IPS-20b (cell line): ENCODE results near the gene OR2F2.

ENCODE experiments used
- H3K27ac ChIP-seq: one replicate; pipeline ENCODE4 v1.5.1; 2013; ENCODE audit warnings: low read length
- H3K27me3 ChIP-seq: 2 replicates; pipeline ENCODE4 v1.6.1; 2013; ENCODE audit warnings: mild to moderate bottlenecking, low read length, inconsistent platforms; ENCODE audit not compliant: insufficient read depth
- H3K36me3 ChIP-seq: 2 replicates; pipeline ENCODE4 v1.6.1; 2013; ENCODE audit warnings: low read depth, mild to moderate bottlenecking, inconsistent platforms, low read length, moderate library complexity; ENCODE audit not compliant: insufficient read depth
- H3K4me1 ChIP-seq: 2 replicates; pipeline ENCODE4 v1.6.1; 2013; ENCODE audit warnings: mild to moderate bottlenecking, control low read depth, inconsistent platforms, low read length, moderate library complexity; ENCODE audit not compliant: insufficient read depth
- H3K4me3 ChIP-seq: 2 replicates; pipeline ENCODE4 v1.5.1; 2013; ENCODE audit warnings: mild to moderate bottlenecking, low read length, inconsistent platforms
- H3K9ac ChIP-seq: 2 replicates; pipeline ENCODE4 v1.6.1; 2013; ENCODE audit warnings: low read depth, mild to moderate bottlenecking, inconsistent platforms, low read length, moderate library complexity
- H3K9me3 ChIP-seq: 2 replicates; pipeline ENCODE4 v1.6.1; 2013; ENCODE audit warnings: mild to moderate bottlenecking, low read depth, low read length, inconsistent platforms; ENCODE audit not compliant: insufficient read depth

The OR2F2 gene

GRCh38 chr7:143929224-143929920 lies 5.7 kb upstream of the OR2F2 start:
- Histone ChIP-seq H3K4me1 (no peaks in the 10 kb centered on the region), H3K36me3 (no peaks in the 10 kb centered on the region), H3K27me3 (no peaks in the 10 kb centered on the region), H3K9me3 (no peaks in the 10 kb centered on the region), H3K27ac (no peak overlapping the region), H3K4me3 (no peak overlapping the region), H3K9ac (no peak overlapping the region)

- Histone ChIP-seq H3K27me3 (no peaks in the 10 kb centered on the region), H3K4me1 (no peaks in the 10 kb centered on the region), H3K4me3 (no peak overlapping the region), H3K36me3 (no peaks in the 10 kb centered on the region), H3K9ac (no peak overlapping the region), H3K27ac (no peak overlapping the region), H3K9me3 (no peaks in the 10 kb centered on the region)
Measured at GRCh38 chr7:143931739-143932138, 3.3 kb upstream of the OR2F2 start.

GRCh38 chr7:143936087-143937009 lies 1.3 kb downstream of the OR2F2 start:
- H3K9ac ChIP-seq: no peak overlapping the region
- H3K27me3 ChIP-seq: no peaks in the 10 kb centered on the region
- no peaks in the 10 kb centered on the region for H3K9me3 ChIP-seq
- no peaks in the 10 kb centered on the region for H3K4me1 ChIP-seq
- no peaks in the 10 kb centered on the region for H3K36me3 ChIP-seq
- H3K4me3 ChIP-seq: no peak overlapping the region
- no peak overlapping the region for H3K27ac ChIP-seq

- Histone ChIP-seq H3K27ac (no peak overlapping the region), H3K9ac (no peak overlapping the region), H3K9me3 (no peaks in the 10 kb centered on the region), H3K27me3 (no peaks in the 10 kb centered on the region), H3K36me3 (no peaks in the 10 kb centered on the region), H3K4me1 (no peaks in the 10 kb centered on the region), H3K4me3 (no peak overlapping the region)
Measured at GRCh38 chr7:143938379-143939243, 3.6 kb downstream of the OR2F2 start.

- Histone ChIP-seq H3K4me1 (no peaks in the 10 kb centered on the region), H3K36me3 (no peaks in the 10 kb centered on the region), H3K27me3 (no peaks in the 10 kb centered on the region), H3K9me3 (no peaks in the 10 kb centered on the region; the same call in 1 of the 2 replicates), H3K9ac (no peak overlapping the region), H3K4me3 (no peak overlapping the region), H3K27ac (no peak overlapping the region)
Measured at GRCh38 chr7:143945423-143945822, 10.4 kb downstream of the OR2F2 start.

- H3K9ac ChIP-seq: no peak overlapping the region
- H3K27me3 ChIP-seq: no peaks in the 10 kb centered on the region
- H3K27ac ChIP-seq: no peak overlapping the region
- no peaks in the 10 kb centered on the region for H3K4me1 ChIP-seq
- no peak overlapping the region for H3K4me3 ChIP-seq
- H3K9me3 ChIP-seq: no peaks in the 10 kb centered on the region; the same call in 1 of the 2 replicates
- H3K36me3 ChIP-seq: no peaks in the 10 kb centered on the region
Measured at GRCh38 chr7:143947111-143947510, 12.1 kb downstream of the OR2F2 start.

- H3K27ac ChIP-seq: no peak overlapping the region
- no peak overlapping the region for H3K9ac ChIP-seq
- H3K4me1 ChIP-seq: no peaks in the 10 kb centered on the region
Measured at GRCh38 chr7:143948733-143949132, 13.7 kb downstream of the OR2F2 start.

GRCh38 chr7:143953421-143953820 lies 18.4 kb downstream of the OR2F2 start:
- Histone ChIP-seq H3K9me3 (no peaks in the 10 kb centered on the region), H3K27ac (no peak overlapping the region), H3K27me3 (no peaks in the 10 kb centered on the region), H3K9ac (no peak overlapping the region), H3K4me3 (no peak overlapping the region), H3K4me1 (peaks cover 5% of the 10 kb centered on the region; the same call in 1 of the 2 replicates), H3K36me3 (no peaks in the 10 kb centered on the region)

More at GRCh38 chr7:143948733-143949132, 13.7 kb downstream of the OR2F2 start:
- Histone ChIP-seq H3K36me3 (no peaks in the 10 kb centered on the region), H3K4me3 (no peak overlapping the region), H3K27me3 (no peaks in the 10 kb centered on the region), H3K9me3 (no peaks in the 10 kb centered on the region; the same call in 1 of the 2 replicates)

- Histone ChIP-seq H3K9ac (no peak overlapping the region), H3K27me3 (no peaks in the 10 kb centered on the region), H3K36me3 (no peaks in the 10 kb centered on the region), H3K4me3 (no peak overlapping the region), H3K27ac (no peak overlapping the region), H3K9me3 (no peaks in the 10 kb centered on the region), H3K4me1 (peaks cover 10% of the 10 kb centered on the region; the same call in 1 of the 2 replicates)
Measured at GRCh38 chr7:143954135-143954534, 19.1 kb downstream of the OR2F2 start.

- Histone ChIP-seq H3K27me3 (no peaks in the 10 kb centered on the region), H3K4me3 (no peak within 1 kb of the TSS), H3K4me1 (peaks cover 10% of the 10 kb centered on the region; the same call in 1 of the 2 replicates), H3K9me3 (no peaks in the 10 kb centered on the region), H3K36me3 (no peaks in the 10 kb centered on the region), H3K27ac (no peak within 1 kb of the TSS), H3K9ac (no peak within 1 kb of the TSS)
Measured at GRCh38 chr7:143954544-143954943, 19.5 kb downstream of the OR2F2 start, which contains the start of gene OR2F1. TSS of gene OR2F1 (plus strand) at chr7:143954844. CDS start at chr7:143959971, 5,127 bp downstream.

GRCh38 chr7:143958781-143959180 lies 23.7 kb downstream of the OR2F2 start:
- H3K27me3 ChIP-seq: no peaks in the 10 kb centered on the region
- no peak overlapping the region for H3K4me3 ChIP-seq
- H3K9me3 ChIP-seq: no peaks in the 10 kb centered on the region
- H3K27ac ChIP-seq: no peak overlapping the region
- no peak overlapping the region for H3K9ac ChIP-seq
- peaks cover 10% of the 10 kb centered on the region; the same call in 1 of the 2 replicates for H3K4me1 ChIP-seq
- H3K36me3 ChIP-seq: no peaks in the 10 kb centered on the region
